Glomerular endothelial cell (primary cell): ENCODE data around the gene UPF3B. TPM values are rescaled to one million over a fixed set of nuclear protein-coding genes. Genes with fewer than 3 reads are reported as not detected.
"Not testable (repeated sequence)": the region's sequence is repeated elsewhere in the genome, so short reads cannot be mapped to it uniquely, and the experiment has no call there.

Source experiments
- DNase-seq: peaks from one replicate; pipeline ENCODE4 v3.0.0-alpha.2; 2011; ENCODE audit warnings: low read depth, low spot score; ENCODE audit errors: extremely low read depth
- total RNA-seq: library from RNA; depleted of rRNA; stranded (reverse); fragments of >200 nt; gene quantifications from 2 replicates; pipeline ENCODE4 v1.2.3, GENCODE V29; 2015

Gene UPF3B
- total RNA-seq, 1 donor from 2014 or later: 4.1 TPM

DNA sequence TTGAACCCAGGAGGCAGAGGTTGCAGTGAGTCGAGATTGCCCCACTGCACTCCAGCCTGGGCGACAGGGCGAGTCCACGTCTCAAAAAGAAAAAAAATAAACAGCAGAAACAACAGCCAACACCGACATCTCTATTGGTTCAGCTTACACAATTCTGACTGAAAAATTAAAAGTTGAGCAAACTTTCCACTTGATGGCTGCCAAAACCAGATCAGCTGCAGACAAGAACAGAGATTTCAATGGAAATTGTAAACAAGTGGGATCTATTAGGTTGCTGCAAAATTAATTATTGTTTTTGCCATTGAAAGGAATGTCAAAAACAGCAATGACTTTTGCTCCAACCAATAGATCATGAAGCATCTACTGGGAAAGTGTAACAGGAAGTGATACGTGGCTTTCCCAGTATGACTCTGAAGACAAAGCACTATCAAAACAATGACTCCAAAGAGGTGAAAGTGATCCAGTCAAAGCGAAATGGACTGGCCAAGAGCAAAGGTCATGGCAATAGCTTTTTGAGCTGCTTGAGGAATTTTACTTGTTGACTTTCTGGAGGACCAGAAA is 26.3 kb downstream of the UPF3B start:
- no peak for DNase-seq

DNA sequence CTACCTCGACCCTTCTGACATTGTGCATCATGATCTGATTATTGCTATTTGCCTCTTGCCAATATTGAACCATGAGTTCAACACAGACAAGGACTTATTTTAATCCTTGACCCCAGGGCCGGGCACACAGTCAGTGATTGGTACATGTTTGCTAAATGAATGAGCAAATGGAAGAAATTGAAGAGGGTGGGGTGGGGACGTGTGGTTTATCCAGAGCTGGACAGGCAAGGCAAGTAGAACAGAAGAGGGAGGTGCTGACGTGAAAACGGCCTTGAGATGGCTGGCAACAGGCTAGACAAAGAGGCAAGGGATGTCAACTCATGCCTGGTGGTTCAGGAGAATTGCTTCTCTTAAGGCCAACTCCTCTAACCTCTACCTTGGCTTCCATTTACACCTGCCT is 28.5 kb downstream of the UPF3B start:
- DNase-seq: not testable (repeated sequence)

DNA sequence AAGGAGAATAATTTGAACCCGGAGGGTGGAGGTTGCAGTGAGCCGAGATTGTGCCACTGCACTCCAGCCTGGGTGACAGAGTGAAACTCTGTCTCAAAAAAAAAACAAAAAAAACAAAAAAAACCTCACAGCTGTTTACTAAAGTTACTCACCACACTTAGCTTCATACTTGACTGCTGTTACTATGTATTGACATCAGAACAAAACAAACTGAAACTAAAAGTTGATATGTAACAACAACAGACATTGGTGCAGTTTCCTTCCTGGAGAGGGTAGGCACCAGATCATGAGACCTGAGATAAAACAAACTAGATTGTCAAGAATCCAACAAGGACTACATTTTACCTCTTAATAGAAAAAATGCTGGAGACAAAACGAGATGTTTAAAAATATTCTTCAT is 31.1 kb downstream of the UPF3B start:
- DNase-seq: not testable (repeated sequence)

DNA sequence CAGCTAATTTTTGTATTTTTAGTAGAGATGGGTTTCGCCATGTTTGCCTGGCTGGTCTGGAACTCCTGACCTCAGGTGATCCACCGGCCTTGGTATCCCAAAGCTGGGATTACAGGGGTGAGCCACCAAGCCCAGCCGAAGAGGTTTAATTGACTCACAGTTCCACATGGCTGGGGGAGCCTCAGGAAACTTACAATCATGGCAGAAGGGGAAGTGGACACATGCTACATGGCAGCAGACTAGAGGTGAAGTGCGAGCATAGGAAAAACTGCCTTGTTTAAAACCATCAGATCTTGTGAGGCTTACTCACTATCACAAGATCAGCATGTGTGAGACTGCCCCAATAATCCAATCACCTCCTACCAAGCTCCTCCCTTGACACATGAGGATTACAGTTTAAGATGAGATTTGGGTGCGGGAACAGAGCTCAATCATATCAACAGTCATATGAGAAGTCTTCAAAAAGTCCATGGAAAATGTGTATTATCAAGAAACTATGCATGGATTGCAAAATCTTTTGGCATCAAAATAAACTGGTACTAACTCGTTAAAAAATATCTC is 35.6 kb downstream of the UPF3B start:
- no peak for DNase-seq

DNA sequence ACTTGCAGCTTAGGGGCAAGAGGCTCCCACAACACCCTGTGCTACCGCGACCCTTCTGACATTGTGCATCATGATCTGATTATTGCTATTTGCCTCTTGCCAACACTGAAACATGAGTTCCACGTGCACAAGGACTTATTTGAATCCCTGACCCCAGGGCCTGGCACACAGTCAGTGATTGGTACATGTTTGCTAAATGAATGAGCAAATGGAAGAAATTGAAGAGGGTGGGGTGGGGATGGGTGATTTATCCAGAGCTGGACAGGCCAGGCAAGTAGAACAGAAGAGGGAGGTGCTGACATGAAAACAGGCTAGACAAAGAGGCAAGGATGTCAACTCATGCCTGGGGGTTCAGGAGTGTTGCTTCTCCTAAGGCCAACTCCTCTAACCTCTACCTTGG is 36.5 kb downstream of the UPF3B start:
- no peak for DNase-seq

GRCh38 chrX:119809185-119809666 is 43.5 kb downstream of the UPF3B start:
- no peak for DNase-seq

DNA sequence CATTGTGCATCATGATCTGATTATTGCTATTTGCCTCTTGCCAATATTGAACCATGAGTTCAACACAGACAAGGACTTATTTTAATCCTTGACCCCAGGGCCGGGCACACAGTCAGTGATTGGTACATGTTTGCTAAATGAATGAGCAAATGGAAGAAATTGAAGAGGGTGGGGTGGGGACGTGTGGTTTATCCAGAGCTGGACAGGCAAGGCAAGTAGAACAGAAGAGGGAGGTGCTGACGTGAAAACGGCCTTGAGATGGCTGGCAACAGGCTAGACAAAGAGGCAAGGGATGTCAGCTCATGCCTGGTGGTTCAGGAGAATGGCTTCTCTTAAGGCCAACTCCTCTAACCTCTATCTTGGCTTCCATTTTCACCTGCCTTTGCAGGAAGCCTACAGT is 44.3 kb downstream of the UPF3B start:
- DNase-seq: not testable (repeated sequence)

GRCh38 chrX:119802546-119802945 is 50.2 kb downstream of the UPF3B start:
- no peak for DNase-seq

DNA sequence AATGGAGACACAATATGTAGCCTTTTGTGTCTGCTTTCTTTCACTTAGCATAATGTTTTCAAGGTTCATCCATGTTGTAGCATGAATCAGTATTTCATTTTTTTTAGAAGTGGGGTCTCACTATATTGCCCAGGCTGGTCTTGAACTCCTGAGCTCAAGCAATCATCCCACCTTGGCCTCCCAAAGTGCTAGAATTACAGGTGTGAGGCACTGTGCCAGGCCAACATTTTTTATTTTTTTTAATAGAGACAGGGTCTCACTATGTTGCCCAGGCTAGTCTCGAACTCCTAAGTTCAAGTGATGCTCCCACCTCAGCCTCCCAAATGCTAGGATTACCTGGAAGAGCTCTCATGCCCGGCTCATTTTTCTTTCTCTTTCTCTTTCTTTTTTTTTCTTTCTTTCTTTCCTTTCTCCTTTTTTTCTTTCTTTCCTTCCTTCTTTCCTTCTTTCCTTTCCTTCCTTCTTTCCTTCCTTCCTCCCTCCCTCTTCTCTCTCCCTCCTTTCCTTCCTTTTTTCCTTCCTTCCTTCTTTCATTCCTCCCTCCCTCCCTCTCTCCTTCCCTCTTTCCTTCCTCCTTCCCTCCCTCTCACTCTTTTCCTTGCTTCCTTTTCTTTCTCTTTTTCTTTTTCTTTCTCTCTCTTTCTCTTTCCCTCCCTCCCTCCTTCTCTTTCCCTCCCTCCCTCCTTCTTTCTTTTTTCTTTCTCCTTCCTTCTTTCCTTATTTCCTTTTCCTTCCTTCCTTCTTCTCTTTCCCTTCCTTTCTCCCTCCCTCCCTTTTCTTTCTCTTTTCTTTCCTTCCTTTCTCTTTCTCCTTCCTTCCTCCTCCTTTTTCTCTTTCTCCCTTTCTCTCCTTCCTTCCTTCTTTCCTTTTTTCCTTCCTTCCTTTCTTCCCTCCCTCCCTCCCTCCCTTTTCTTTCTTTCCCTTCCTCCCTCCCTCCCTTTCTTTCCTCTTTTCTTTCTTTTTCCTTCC is 51.2 kb downstream of the UPF3B start:
- DNase-seq: no peak

- peak; percentile 56 for DNase-seq
Observed at GRCh38 chrX:119791437-119792231, 61.1 kb downstream of the UPF3B start, which contains the start of gene RPL39. Gene RPL39 (minus strand): TSS chrX:119791630. CDS start chrX:119791576, 54 bp downstream.

- no peak for DNase-seq
Observed at GRCh38 chrX:119790977-119791436, 61.8 kb downstream of the UPF3B start.

DNA sequence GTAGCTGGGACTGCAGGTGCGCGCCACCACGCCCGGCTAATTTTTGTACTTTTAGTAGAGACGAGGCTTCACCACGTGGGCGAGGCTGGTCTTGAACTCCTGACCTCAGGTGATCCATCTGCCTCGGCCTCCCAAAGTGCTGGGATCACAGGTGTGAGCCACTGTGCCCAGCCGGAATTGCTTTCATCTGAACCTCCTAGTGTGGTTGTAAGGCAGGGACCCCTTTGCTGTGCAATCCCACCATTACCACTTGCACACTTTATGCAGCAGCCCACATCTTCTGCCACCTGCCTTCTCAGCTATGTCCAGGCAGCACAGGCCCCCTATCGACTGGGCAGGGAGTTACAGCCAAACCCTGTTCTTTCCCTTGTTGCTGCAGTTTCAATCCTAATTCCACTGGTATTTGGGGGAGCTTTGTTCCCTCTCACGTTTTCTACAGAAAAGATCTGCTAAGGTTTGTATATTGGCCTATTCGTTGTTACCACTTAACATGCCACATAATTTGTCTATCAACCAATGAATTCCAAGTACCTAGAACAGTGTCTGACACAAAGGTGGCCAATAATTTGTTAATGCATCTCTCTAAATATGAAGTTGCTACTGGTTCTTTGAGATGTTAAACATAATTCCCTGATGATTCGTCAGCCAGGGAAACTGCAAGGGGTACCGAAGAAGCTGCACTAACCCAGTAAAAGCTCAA is 67.9 kb downstream of the UPF3B start:
- no peak for DNase-seq

Other genes starting within 250 kb of the UPF3B start
- 5.2 and 8.9 TPM in 2 replicates for gene NKRF, start 246.5 kb downstream of the UPF3B start, total RNA-seq
- gene SEPTIN6, start 159.8 kb downstream of the UPF3B start, total RNA-seq: 23.6 and 24.4 TPM in 2 replicates
- gene SOWAHD, start 94.4 kb downstream of the UPF3B start, total RNA-seq: not detected in 2 replicates
- 3,643 and 8,776 TPM in 2 replicates for gene RPL39, start 61.3 kb downstream of the UPF3B start, total RNA-seq
- gene RNF113A, start 18.8 kb upstream of the UPF3B start, total RNA-seq: 14.2 and 17.3 TPM in 2 replicates
- gene NDUFA1, start 18.9 kb upstream of the UPF3B start, total RNA-seq: 64.1 and 69.8 TPM in 2 replicates
- gene AKAP14, start 42.9 kb upstream of the UPF3B start, total RNA-seq: not detected in 2 replicates
- gene NKAP, start 90.8 kb upstream of the UPF3B start, total RNA-seq: 4.8 and 5.2 TPM in 2 replicates
- not detected in 2 replicates for gene RHOXF2B, start 224.7 kb upstream of the UPF3B start, total RNA-seq